ENCODE measurements around the gene PRDM7.
A peak's percentile ranks its signal among the peaks of the same experiment; 100 is the strongest.

DNA sequence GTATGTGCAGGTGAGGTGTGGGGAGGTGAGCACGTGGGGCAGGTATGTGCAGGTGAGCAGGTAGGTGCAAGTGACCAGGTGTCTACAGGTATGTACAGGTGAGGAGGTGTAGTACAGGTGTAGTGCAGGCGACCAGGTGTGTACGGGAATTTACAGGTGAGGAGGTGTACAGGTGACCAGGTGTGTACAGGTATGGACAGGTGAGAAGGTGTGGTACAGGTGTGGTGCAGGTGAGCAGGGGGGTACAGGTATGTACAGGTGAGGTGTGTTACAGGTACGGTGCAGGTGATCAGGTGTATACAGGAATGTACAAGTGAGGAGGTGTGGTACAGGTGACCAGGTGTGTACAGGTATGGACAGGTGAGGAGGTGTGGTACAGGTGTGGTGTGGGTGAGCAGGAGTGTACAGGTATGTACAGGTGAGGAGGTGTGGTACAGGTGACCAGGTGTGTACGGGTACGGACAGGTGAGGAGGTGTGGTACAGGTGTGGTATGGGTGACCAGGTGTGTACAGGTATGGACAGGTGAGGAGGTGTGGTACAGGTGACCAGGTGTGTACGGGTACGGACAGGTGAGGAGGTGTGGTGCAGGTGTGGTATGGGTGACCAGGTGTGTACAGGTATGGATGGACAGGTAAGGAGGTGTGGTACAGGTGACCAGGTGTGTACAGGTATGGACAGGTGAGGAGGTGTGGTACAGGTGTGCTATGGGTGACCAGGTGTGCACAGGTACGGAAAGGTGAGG, 45.0 kb downstream of the PRDM7 start:
- TF ChIP-seq, protein P1, sequence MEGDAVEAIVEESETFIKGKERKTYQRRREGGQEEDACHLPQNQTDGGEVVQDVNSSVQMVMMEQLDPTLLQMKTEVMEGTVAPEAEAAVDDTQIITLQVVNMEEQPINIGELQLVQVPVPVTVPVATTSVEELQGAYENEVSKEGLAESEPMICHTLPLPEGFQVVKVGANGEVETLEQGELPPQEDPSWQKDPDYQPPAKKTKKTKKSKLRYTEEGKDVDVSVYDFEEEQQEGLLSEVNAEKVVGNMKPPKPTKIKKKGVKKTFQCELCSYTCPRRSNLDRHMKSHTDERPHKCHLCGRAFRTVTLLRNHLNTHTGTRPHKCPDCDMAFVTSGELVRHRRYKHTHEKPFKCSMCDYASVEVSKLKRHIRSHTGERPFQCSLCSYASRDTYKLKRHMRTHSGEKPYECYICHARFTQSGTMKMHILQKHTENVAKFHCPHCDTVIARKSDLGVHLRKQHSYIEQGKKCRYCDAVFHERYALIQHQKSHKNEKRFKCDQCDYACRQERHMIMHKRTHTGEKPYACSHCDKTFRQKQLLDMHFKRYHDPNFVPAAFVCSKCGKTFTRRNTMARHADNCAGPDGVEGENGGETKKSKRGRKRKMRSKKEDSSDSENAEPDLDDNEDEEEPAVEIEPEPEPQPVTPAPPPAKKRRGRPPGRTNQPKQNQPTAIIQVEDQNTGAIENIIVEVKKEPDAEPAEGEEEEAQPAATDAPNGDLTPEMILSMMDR (IDR thresholded peaks at IDR 0.05) = peak in 1 of 3 donors; percentile 50
- no peak for TF ChIP-seq POLR2A (IDR thresholded peaks at IDR 0.05)
